22Rv1 (cell line): ENCODE results near the gene ZNF827.

Experiments used
- ZFX ChIP-seq: fragments of 450-650 bp; IDR thresholded peaks from 2 replicates; pipeline ENCODE4 v1.6.1; 2017; ENCODE audit warnings: antibody characterized with exemption, borderline replicate concordance
- TF ChIP-seq, protein P1 (sequence below): fragments of 450-650 bp; IDR thresholded peaks from 2 replicates; pipeline ENCODE4 v1.5.1; 2017; ENCODE audit warnings: mild to moderate bottlenecking

DNA sequence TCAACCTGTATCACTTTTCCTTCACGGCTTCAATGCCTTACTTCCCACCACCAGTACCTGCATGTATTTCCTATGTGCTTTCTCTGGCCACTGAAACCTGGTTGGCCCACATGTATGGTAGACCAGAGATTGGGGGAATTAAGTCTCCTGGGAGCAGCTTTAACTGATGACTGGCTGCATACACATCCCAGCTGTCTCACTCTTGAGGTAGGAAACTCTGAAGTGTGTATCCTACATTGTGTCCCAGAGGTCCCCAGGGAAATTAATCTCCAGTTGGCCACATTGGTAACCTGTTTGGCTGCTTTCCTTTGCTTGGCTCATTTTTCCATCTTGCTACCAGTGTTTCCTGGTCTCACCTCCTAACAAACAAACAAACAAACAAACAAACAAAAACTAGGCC lies 124.4 kb downstream of the ZNF827 start:
- TF ChIP-seq, protein P1, sequence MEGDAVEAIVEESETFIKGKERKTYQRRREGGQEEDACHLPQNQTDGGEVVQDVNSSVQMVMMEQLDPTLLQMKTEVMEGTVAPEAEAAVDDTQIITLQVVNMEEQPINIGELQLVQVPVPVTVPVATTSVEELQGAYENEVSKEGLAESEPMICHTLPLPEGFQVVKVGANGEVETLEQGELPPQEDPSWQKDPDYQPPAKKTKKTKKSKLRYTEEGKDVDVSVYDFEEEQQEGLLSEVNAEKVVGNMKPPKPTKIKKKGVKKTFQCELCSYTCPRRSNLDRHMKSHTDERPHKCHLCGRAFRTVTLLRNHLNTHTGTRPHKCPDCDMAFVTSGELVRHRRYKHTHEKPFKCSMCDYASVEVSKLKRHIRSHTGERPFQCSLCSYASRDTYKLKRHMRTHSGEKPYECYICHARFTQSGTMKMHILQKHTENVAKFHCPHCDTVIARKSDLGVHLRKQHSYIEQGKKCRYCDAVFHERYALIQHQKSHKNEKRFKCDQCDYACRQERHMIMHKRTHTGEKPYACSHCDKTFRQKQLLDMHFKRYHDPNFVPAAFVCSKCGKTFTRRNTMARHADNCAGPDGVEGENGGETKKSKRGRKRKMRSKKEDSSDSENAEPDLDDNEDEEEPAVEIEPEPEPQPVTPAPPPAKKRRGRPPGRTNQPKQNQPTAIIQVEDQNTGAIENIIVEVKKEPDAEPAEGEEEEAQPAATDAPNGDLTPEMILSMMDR: no peak
- no peak for TF ChIP-seq ZFX
